ENCODE measurements around the gene JCHAIN.
A peak's percentile ranks its signal among the peaks of the same experiment; 100 is the strongest.
"Not testable (repeated sequence)": the region's sequence is repeated elsewhere in the genome, so short reads cannot be mapped to it uniquely, and the experiment has no call there.

The JCHAIN gene

GRCh38 chr4:70676554-70677090 is 10.3 kb upstream of the JCHAIN start:
- H3K4me3 ChIP-seq (replicated peaks; ENCODE audit: low read depth, low read length), result no peak overlapping the region
- no peak for TF ChIP-seq CTCF (IDR thresholded peaks at IDR 0.05; ENCODE audit: low read length, missing control alignments)
- DNase-seq (ENCODE audit: low read depth), result no peak

GRCh38 chr4:70674731-70675130 is 8.4 kb upstream of the JCHAIN start:
- no peak overlapping the region for H3K4me3 ChIP-seq (replicated peaks; ENCODE audit: low read depth, low read length)
- no peak for DNase-seq (ENCODE audit: low read depth)
- no peak for TF ChIP-seq CTCF (IDR thresholded peaks at IDR 0.05; ENCODE audit: low read length, missing control alignments)

GRCh38 chr4:70674191-70674590 is 7.9 kb upstream of the JCHAIN start:
- H3K4me3 ChIP-seq (replicated peaks; ENCODE audit: low read depth, low read length), result no peak overlapping the region
- no peak for DNase-seq (ENCODE audit: low read depth)
- TF ChIP-seq CTCF (IDR thresholded peaks at IDR 0.05; ENCODE audit: low read length, missing control alignments), result no peak

- H3K4me3 ChIP-seq (replicated peaks; ENCODE audit: low read depth, low read length), result no peak overlapping the region
- no peak for DNase-seq (ENCODE audit: low read depth)
- no peak for TF ChIP-seq CTCF (IDR thresholded peaks at IDR 0.05; ENCODE audit: low read length, missing control alignments)
These were observed 4.8 kb upstream of the JCHAIN start for GRCh38 chr4:70671091-70671490.

- DNase-seq (ENCODE audit: low read depth), result no peak
- no peak for TF ChIP-seq CTCF (IDR thresholded peaks at IDR 0.05; ENCODE audit: low read length, missing control alignments)
- no peak overlapping the region for H3K4me3 ChIP-seq (replicated peaks; ENCODE audit: low read depth, low read length)
These were observed 4.2 kb upstream of the JCHAIN start for GRCh38 chr4:70670332-70671014.

GRCh38 chr4:70667740-70668535 is 1.6 kb upstream of the JCHAIN start:
- peak; percentile 67 for DNase-seq (ENCODE audit: low read depth)
- no peak for TF ChIP-seq CTCF (IDR thresholded peaks at IDR 0.05; ENCODE audit: low read length, missing control alignments)
- H3K4me3 ChIP-seq (replicated peaks; ENCODE audit: low read depth, low read length), result no peak overlapping the region

GRCh38 chr4:70661309-70661922 is 4.9 kb downstream of the JCHAIN start:
- not testable (repeated sequence) for H3K4me3 ChIP-seq (replicated peaks; ENCODE audit: low read depth, low read length); DNase-seq (ENCODE audit: low read depth)

Data from fibroblast of pulmonary artery (primary cell).